ENCODE measurements around the gene ISOC2. TPM values are rescaled to one million over a fixed set of nuclear protein-coding genes. Genes with fewer than 3 reads are reported as not detected.
A peak's percentile ranks its signal among the peaks of the same experiment; 100 is the strongest.

The ISOC2 gene
- total and polyA plus RNA-seq, 9 of the 15 experiments (the other 6 are each of a cell fraction or from before 2014, with no cell fraction given), result 1.2 to 229 (median 58.3) TPM

DNA sequence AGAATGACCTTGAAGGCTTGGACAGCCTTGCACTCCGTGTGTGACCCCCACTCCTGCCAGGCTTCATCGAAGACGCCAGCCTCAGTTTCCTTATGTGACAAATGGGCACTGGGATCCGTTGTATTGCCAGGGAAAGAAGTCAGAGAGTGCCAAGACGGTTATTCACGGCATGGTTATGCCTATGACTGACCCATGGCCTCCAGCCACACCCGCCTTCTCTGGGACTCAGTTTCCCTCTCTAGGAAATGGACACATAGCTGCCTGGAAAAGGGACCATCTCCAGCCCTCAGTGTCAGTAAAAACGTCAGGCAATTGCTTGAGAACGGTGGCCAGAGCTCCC, 52.9 kb downstream of the ISOC2 start (continued):
- TF ChIP-seq TEAD1 (CRISPR knock-in tag; IDR thresholded peaks at IDR 0.05) (peak in 1 of 2 experiments; percentile 4; a peak in 1 of 4 replicates), LARP7 (IDR thresholded peaks at IDR 0.05) (0 out of 2 replicates have a peak, but pooled peaks have one; percentile 51), PHF20 (IDR thresholded peaks at IDR 0.05; ENCODE audit: partially characterized antibody) (no peak), NR4A1 (CRISPR knock-in tag; IDR thresholded peaks at IDR 0.05) (no peak), NR4A1 (tag; IDR thresholded peaks at IDR 0.05) (peak; percentile 87), BRD4 (IDR thresholded peaks at IDR 0.05) (peak; percentile 78; the same call in 1 of the 2 replicates), BCOR (IDR thresholded peaks at IDR 0.05) (peak; percentile 97), RCOR1 (IDR thresholded peaks at IDR 0.05; ENCODE audit: borderline replicate concordance in 1 of 2, low read depth in 2 of 2, low read length in 2 of 2) (0 out of 4 replicates have a peak, but pooled peaks of 1 of the 2 experiments have one; percentile 21), ESRRA (IDR thresholded peaks at IDR 0.05; ENCODE audit: borderline replicate concordance, low read depth) (peak; percentile 0; the same call in 1 of the 2 replicates), ZNF766 (CRISPR knock-in tag; conservative IDR thresholded peaks at IDR 0.05) (peak; percentile 63; the same call in 1 of the 2 replicates), ZFPM2 (CRISPR knock-in tag; IDR thresholded peaks at IDR 0.05) (no peak), MEF2D (tag; conservative IDR thresholded peaks at IDR 0.05; ENCODE audit: low read depth) (0 out of 2 replicates have a peak, but pooled peaks have one; percentile 7), PCBP2 (IDR thresholded peaks at IDR 0.05; ENCODE audit: low read depth, low read length, poor library complexity, severe bottlenecking) (no peak), SRSF3 (IDR thresholded peaks at IDR 0.05; ENCODE audit: insufficient read depth, low read length) (0 out of 2 replicates have a peak, but pooled peaks have one; percentile 53), MTA1 (IDR thresholded peaks at IDR 0.05; ENCODE audit: borderline replicate concordance) (no peak), SMAD4 (CRISPR knock-in tag; conservative IDR thresholded peaks at IDR 0.05) (0 out of 2 replicates have a peak, but pooled peaks have one; percentile 8)
- TF ChIP-seq, protein P1, sequence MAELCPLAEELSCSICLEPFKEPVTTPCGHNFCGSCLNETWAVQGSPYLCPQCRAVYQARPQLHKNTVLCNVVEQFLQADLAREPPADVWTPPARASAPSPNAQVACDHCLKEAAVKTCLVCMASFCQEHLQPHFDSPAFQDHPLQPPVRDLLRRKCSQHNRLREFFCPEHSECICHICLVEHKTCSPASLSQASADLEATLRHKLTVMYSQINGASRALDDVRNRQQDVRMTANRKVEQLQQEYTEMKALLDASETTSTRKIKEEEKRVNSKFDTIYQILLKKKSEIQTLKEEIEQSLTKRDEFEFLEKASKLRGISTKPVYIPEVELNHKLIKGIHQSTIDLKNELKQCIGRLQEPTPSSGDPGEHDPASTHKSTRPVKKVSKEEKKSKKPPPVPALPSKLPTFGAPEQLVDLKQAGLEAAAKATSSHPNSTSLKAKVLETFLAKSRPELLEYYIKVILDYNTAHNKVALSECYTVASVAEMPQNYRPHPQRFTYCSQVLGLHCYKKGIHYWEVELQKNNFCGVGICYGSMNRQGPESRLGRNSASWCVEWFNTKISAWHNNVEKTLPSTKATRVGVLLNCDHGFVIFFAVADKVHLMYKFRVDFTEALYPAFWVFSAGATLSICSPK (IDR thresholded peaks at IDR 0.05; ENCODE audit: borderline replicate concordance), result 0 out of 2 replicates have a peak, but pooled peaks have one; percentile 53
- TF ChIP-seq, protein P2, sequence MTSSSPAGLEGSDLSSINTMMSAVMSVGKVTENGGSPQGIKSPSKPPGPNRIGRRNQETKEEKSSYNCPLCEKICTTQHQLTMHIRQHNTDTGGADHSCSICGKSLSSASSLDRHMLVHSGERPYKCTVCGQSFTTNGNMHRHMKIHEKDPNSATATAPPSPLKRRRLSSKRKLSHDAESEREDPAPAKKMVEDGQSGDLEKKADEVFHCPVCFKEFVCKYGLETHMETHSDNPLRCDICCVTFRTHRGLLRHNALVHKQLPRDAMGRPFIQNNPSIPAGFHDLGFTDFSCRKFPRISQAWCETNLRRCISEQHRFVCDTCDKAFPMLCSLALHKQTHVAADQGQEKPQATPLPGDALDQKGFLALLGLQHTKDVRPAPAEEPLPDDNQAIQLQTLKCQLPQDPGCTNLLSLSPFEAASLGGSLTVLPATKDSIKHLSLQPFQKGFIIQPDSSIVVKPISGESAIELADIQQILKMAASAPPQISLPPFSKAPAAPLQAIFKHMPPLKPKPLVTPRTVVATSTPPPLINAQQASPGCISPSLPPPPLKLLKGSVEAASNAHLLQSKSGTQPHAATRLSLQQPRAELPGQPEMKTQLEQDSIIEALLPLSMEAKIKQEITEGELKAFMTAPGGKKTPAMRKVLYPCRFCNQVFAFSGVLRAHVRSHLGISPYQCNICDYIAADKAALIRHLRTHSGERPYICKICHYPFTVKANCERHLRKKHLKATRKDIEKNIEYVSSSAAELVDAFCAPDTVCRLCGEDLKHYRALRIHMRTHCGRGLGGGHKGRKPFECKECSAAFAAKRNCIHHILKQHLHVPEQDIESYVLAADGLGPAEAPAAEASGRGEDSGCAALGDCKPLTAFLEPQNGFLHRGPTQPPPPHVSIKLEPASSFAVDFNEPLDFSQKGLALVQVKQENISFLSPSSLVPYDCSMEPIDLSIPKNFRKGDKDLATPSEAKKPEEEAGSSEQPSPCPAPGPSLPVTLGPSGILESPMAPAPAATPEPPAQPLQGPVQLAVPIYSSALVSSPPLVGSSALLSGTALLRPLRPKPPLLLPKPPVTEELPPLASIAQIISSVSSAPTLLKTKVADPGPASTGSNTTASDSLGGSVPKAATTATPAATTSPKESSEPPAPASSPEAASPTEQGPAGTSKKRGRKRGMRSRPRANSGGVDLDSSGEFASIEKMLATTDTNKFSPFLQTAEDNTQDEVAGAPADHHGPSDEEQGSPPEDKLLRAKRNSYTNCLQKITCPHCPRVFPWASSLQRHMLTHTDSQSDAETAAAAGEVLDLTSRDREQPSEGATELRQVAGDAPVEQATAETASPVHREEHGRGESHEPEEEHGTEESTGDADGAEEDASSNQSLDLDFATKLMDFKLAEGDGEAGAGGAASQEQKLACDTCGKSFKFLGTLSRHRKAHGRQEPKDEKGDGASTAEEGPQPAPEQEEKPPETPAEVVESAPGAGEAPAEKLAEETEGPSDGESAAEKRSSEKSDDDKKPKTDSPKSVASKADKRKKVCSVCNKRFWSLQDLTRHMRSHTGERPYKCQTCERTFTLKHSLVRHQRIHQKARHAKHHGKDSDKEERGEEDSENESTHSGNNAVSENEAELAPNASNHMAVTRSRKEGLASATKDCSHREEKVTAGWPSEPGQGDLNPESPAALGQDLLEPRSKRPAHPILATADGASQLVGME (CRISPR knock-in tag; IDR thresholded peaks at IDR 0.05), result no peak
- TF ChIP-seq, protein P3, sequence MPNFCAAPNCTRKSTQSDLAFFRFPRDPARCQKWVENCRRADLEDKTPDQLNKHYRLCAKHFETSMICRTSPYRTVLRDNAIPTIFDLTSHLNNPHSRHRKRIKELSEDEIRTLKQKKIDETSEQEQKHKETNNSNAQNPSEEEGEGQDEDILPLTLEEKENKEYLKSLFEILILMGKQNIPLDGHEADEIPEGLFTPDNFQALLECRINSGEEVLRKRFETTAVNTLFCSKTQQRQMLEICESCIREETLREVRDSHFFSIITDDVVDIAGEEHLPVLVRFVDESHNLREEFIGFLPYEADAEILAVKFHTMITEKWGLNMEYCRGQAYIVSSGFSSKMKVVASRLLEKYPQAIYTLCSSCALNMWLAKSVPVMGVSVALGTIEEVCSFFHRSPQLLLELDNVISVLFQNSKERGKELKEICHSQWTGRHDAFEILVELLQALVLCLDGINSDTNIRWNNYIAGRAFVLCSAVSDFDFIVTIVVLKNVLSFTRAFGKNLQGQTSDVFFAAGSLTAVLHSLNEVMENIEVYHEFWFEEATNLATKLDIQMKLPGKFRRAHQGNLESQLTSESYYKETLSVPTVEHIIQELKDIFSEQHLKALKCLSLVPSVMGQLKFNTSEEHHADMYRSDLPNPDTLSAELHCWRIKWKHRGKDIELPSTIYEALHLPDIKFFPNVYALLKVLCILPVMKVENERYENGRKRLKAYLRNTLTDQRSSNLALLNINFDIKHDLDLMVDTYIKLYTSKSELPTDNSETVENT (CRISPR knock-in tag; IDR thresholded peaks at IDR 0.05), result 0 out of 2 replicates have a peak, but pooled peaks have one; percentile 27
